Activated CD8-positive, alpha-beta memory T cell treated with anti-CD3 and anti-CD28 coated beads, Interleukin-2, amount 50 U/mL, for 4 hours (primary cell): ENCODE results near the gene SLC26A9.
"Not testable (repeated sequence)": the region's sequence is repeated elsewhere in the genome, so short reads cannot be mapped to it uniquely, and the experiment has no call there.

Experiments
- DNase-seq: peaks from one replicate; pipeline ENCODE4 v3.0.0-alpha.2; 2020

SLC26A9 gene

DNA sequence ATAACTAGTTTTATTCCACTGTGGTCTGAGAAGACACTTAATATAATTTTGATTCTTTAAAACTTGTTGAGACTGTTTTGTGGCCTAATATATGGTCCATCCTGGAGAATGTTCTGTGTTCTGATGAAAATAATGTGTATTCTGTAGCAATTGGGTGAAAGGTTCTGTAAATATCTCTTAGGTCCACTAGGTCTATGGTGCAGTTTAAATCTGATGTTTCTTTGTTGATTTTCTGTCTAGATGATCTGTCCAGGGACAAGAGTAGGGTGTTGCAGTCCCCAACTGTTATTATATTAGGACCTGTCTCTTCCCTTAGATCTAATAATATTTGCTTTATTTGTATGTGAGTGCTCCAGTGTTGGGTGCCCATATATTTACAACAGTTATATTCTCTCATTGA, 59.5 kb downstream of the SLC26A9 start:
- DNase-seq, result no peak

DNA sequence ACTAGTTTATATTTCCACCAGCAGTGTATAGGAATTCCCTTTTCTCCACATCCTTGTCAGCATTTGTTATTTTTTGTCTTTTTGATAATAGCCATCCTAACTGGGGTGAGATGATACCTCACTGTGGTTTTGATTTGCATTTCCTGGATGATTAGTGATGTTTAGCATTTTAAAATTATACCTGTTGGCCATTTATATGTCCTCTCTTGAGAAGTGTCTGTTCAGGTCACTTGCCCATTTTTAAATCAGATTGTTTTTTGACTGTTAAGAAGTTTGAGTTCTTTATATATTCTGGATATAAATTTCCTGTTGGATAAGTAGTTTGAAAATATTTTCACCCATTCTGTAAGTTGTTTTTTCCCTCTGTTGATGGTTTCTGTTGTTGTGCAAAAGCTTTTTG, 62.3 kb downstream of the SLC26A9 start:
- no peak for DNase-seq

DNA sequence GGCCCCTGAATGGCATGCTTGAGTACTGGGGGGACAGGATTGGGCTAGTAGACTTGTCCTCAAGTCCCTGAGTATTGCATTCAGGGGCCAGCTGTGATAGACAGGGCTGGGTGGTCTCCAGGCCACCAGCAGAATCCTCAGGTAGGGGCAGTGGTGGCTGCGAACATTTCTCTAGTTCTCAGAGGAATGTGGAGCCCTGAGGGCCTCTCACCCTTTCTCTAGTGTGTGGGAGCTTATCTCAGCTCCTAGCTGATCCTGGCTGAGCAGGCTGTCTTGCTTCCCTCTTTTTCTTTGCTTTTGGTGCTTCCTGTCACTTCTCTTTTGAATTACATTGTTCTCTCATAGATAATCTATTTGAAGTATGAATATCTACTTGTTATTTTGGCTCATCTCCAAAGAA, 63.3 kb downstream of the SLC26A9 start:
- DNase-seq, result no peak

DNA sequence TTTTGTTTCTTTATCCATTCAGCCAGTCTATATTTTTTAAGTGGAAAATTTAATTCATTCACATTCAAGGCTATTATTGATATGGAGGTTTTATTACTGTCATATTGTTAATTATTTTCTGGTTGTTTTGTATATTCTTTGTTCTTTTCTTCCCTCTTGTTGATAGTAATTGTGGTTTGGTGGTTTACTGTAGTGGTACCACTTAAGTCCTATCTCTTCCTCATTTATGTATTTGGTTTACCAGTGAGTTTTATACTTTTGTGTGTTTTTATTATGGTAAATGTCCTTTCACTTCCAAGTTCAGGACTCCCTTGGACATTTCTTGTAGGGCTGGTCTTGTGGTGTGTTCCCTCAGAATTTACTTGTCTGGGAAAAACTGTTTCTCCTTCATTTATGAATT, 65.2 kb downstream of the SLC26A9 start:
- DNase-seq, result no peak

DNA sequence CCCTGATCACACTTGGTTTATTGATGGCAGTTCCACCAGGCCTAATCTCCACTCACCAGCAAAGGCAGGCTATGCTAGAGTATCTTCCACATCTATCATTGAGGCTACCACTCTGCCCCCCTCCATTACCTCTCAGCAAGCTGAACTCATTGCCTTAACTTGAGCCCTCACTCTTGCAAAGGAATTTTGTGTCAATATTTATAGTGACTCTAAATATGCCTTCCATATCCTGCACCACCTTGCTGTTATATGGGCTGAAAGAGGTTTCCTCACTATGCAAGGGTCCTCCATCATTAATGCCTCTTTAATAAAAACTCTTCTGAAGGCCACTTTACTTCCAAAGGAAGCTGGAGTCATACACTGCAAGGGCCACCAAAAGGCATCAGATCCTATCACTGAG, 70.1 kb downstream of the SLC26A9 start:
- not testable (repeated sequence) for DNase-seq

DNA sequence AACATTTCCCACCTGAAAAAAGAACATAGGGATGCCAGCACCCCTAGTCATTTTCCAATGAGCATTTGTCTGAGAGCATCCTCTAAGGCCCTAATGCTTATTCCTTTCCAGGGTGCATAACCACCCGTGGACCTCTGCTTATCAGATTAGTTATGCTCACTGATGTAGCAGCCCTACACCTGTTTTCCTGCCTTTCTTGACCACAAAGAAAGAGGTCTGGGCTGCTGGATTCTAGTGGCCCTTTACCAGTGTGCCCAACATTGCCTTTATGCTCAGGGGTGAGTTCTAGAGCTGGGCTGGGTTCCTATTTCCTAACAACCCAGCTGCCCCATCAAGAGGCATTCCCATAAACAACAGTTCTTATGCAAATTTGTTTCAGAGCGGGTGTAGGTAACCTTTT, 73.0 kb downstream of the SLC26A9 start:
- no peak for DNase-seq
